Measurements from ENCODE around the gene SESN1.

Gene SESN1

GRCh38 chr6:109079981-109080380 is 14.7 kb downstream of the SESN1 start:
- TF ChIP-seq, protein P1, sequence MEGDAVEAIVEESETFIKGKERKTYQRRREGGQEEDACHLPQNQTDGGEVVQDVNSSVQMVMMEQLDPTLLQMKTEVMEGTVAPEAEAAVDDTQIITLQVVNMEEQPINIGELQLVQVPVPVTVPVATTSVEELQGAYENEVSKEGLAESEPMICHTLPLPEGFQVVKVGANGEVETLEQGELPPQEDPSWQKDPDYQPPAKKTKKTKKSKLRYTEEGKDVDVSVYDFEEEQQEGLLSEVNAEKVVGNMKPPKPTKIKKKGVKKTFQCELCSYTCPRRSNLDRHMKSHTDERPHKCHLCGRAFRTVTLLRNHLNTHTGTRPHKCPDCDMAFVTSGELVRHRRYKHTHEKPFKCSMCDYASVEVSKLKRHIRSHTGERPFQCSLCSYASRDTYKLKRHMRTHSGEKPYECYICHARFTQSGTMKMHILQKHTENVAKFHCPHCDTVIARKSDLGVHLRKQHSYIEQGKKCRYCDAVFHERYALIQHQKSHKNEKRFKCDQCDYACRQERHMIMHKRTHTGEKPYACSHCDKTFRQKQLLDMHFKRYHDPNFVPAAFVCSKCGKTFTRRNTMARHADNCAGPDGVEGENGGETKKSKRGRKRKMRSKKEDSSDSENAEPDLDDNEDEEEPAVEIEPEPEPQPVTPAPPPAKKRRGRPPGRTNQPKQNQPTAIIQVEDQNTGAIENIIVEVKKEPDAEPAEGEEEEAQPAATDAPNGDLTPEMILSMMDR (IDR thresholded peaks at IDR 0.05; ENCODE audit: borderline replicate concordance, extremely low read depth, low read length, poor library complexity, severe bottlenecking), result no peak
- no peak for TF ChIP-seq EZH2 (IDR thresholded peaks at IDR 0.05; ENCODE audit: borderline replicate concordance, low read depth, low read length, severe bottlenecking)
- Histone ChIP-seq H3K9me3 (ENCODE audit: insufficient read depth, low read length, severe bottlenecking) (no peaks in the 10 kb centered on the region), H3K79me2 (ENCODE audit: insufficient read depth, low read length) (no peaks in the 10 kb centered on the region)

DNA sequence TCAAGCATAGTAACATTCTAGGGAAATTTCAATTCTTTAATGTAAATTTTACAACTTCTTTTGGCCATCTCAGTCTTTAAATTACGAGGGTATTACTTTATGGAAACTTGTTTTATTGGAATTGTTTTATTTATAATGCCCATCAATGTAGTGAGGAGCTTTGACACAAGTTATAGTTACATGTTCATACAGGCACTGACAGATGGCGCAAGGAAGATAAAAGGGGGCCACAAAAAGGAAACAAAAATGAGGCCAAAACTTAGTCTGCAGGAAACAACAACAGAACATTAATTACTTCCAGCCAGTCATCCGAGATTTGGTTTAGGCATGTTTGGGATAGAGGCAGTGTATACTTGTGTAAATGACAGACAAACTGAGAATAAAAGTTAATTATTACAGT is 18.3 kb downstream of the SESN1 start:
- peaks cover 5% of the 10 kb centered on the region for H3K4me1 ChIP-seq (ENCODE audit: insufficient read depth, low read length)

More at GRCh38 chr6:109079981-109080380, 14.7 kb downstream of the SESN1 start:
- H3K4me2 ChIP-seq (ENCODE audit: insufficient read depth, low read length), result no peak overlapping the region
- no peaks in the 10 kb centered on the region for H4K20me1 ChIP-seq (ENCODE audit: insufficient read depth, low read length)
- H3K4me1 ChIP-seq (ENCODE audit: insufficient read depth, low read length), result no peaks in the 10 kb centered on the region; the same call in 1 of the 2 replicates
- ATAC-seq (ENCODE audit: insufficient read depth, low read depth), result no peak
- no peaks in the 10 kb centered on the region for H3K27me3 ChIP-seq (ENCODE audit: insufficient read depth, low read length, poor library complexity)
- no peak overlapping the region for H2AFZ ChIP-seq (ENCODE audit: low read depth, low read length)
- H3K36me3 ChIP-seq (ENCODE audit: insufficient read depth, low read length), result no peaks in the 10 kb centered on the region
- H3K9ac ChIP-seq (ENCODE audit: low read depth, low read length), result no peak overlapping the region
- no peak overlapping the region for H3K27ac ChIP-seq (ENCODE audit: low read length)
- no peak overlapping the region for H3K4me3 ChIP-seq (ENCODE audit: low read depth in 1 of 2, low read length in 2 of 2)
- DNase-seq, result no peak

GRCh38 chr6:109075934-109076333 is 18.7 kb downstream of the SESN1 start:
- Histone ChIP-seq H3K9ac (ENCODE audit: low read depth, low read length) (no peak overlapping the region), H3K27ac (ENCODE audit: low read length) (no peak overlapping the region), H3K36me3 (ENCODE audit: insufficient read depth, low read length) (no peaks in the 10 kb centered on the region), H3K4me3 (ENCODE audit: low read depth in 1 of 2, low read length in 2 of 2) (no peak overlapping the region), H3K4me1 (ENCODE audit: insufficient read depth, low read length) (peaks cover 5% of the 10 kb centered on the region), H4K20me1 (ENCODE audit: insufficient read depth, low read length) (no peaks in the 10 kb centered on the region), H3K9me3 (ENCODE audit: insufficient read depth, low read length, severe bottlenecking) (no peaks in the 10 kb centered on the region), H3K79me2 (ENCODE audit: insufficient read depth, low read length) (no peaks in the 10 kb centered on the region), H3K27me3 (ENCODE audit: insufficient read depth, low read length, poor library complexity) (no peaks in the 10 kb centered on the region), H2AFZ (ENCODE audit: low read depth, low read length) (no peak overlapping the region), H3K4me2 (ENCODE audit: insufficient read depth, low read length) (no peak overlapping the region)
- ATAC-seq (ENCODE audit: insufficient read depth, low read depth), result no peak
- TF ChIP-seq, protein P1 (IDR thresholded peaks at IDR 0.05; ENCODE audit: borderline replicate concordance, extremely low read depth, low read length, poor library complexity, severe bottlenecking), result no peak
- no peak for TF ChIP-seq EZH2 (IDR thresholded peaks at IDR 0.05; ENCODE audit: borderline replicate concordance, low read depth, low read length, severe bottlenecking)
- no peak for DNase-seq

More for the DNA sequence above, 18.3 kb downstream of the SESN1 start:
- Histone ChIP-seq H3K27ac (ENCODE audit: low read length) (no peak overlapping the region), H3K36me3 (ENCODE audit: insufficient read depth, low read length) (no peaks in the 10 kb centered on the region), H3K27me3 (ENCODE audit: insufficient read depth, low read length, poor library complexity) (no peaks in the 10 kb centered on the region), H3K9ac (ENCODE audit: low read depth, low read length) (no peak overlapping the region), H3K79me2 (ENCODE audit: insufficient read depth, low read length) (no peaks in the 10 kb centered on the region), H3K4me2 (ENCODE audit: insufficient read depth, low read length) (no peak overlapping the region), H2AFZ (ENCODE audit: low read depth, low read length) (no peak overlapping the region), H3K9me3 (ENCODE audit: insufficient read depth, low read length, severe bottlenecking) (no peaks in the 10 kb centered on the region), H4K20me1 (ENCODE audit: insufficient read depth, low read length) (no peaks in the 10 kb centered on the region), H3K4me3 (ENCODE audit: low read depth in 1 of 2, low read length in 2 of 2) (no peak overlapping the region)
- DNase-seq (no peak), ATAC-seq (ENCODE audit: insufficient read depth, low read depth) (no peak)
- no peak for TF ChIP-seq EZH2 (IDR thresholded peaks at IDR 0.05; ENCODE audit: borderline replicate concordance, low read depth, low read length, severe bottlenecking)
- TF ChIP-seq, protein P1 (IDR thresholded peaks at IDR 0.05; ENCODE audit: borderline replicate concordance, extremely low read depth, low read length, poor library complexity, severe bottlenecking), result no peak

GRCh38 chr6:109074133-109074415 is 20.6 kb downstream of the SESN1 start:
- no peak for DNase-seq
- Histone ChIP-seq H3K4me3 (ENCODE audit: low read depth in 1 of 2, low read length in 2 of 2) (no peak overlapping the region), H3K36me3 (ENCODE audit: insufficient read depth, low read length) (no peaks in the 10 kb centered on the region), H3K79me2 (ENCODE audit: insufficient read depth, low read length) (no peaks in the 10 kb centered on the region), H3K9ac (ENCODE audit: low read depth, low read length) (no peak overlapping the region), H3K27ac (ENCODE audit: low read length) (no peak overlapping the region), H4K20me1 (ENCODE audit: insufficient read depth, low read length) (no peaks in the 10 kb centered on the region), H3K4me1 (ENCODE audit: insufficient read depth, low read length) (peaks cover 5% of the 10 kb centered on the region), H3K4me2 (ENCODE audit: insufficient read depth, low read length) (no peak overlapping the region), H3K27me3 (ENCODE audit: insufficient read depth, low read length, poor library complexity) (no peaks in the 10 kb centered on the region), H3K9me3 (ENCODE audit: insufficient read depth, low read length, severe bottlenecking) (no peaks in the 10 kb centered on the region), H2AFZ (ENCODE audit: low read depth, low read length) (no peak overlapping the region)
- no peak for TF ChIP-seq EZH2 (IDR thresholded peaks at IDR 0.05; ENCODE audit: borderline replicate concordance, low read depth, low read length, severe bottlenecking)
- TF ChIP-seq, protein P1 (IDR thresholded peaks at IDR 0.05; ENCODE audit: borderline replicate concordance, extremely low read depth, low read length, poor library complexity, severe bottlenecking), result no peak
- ATAC-seq (ENCODE audit: insufficient read depth, low read depth), result no peak

All from DND-41 (cell line).